Measurements from ENCODE around the gene SPEN.

Gene SPEN

GRCh38 chr1:15808955-15809354 is 38.6 kb upstream of the SPEN start:
- H3K79me2 ChIP-seq (ENCODE audit: low read length) = no peaks in the 10 kb centered on the region
- no peaks in the 10 kb centered on the region for H3K9me2 ChIP-seq (replicated peaks; ENCODE audit: insufficient read depth, low read length)
- no peaks in the 10 kb centered on the region for H3K27me3 ChIP-seq (replicated peaks; ENCODE audit: insufficient read depth, low read length)
- no peak overlapping the region for H3K27ac ChIP-seq (ENCODE audit: low read length)
- H3K9ac ChIP-seq (ENCODE audit: low read length) = no peak overlapping the region
- H2AFZ ChIP-seq (ENCODE audit: low read length) = no peak overlapping the region
- no peaks in the 10 kb centered on the region for H3F3A ChIP-seq (ENCODE audit: insufficient read depth, low read length)
- H3K36me3 ChIP-seq (replicated peaks; ENCODE audit: insufficient read depth, low read length) = no peaks in the 10 kb centered on the region
- no peak overlapping the region for H3K4me3 ChIP-seq (ENCODE audit: low read length)
- no peak for TF ChIP-seq EZH2phosphoT487 (IDR thresholded peaks at IDR 0.05; ENCODE audit: low read length)
- no peak for TF ChIP-seq EZH2 (optimal IDR thresholded peaks at IDR 0.05; ENCODE audit: low read depth, low read length)
- TF ChIP-seq CTCF (IDR thresholded peaks at IDR 0.05; ENCODE audit: low read length) = no peak
- no peaks in the 10 kb centered on the region for H3K4me1 ChIP-seq (ENCODE audit: low read length)
- DNase-seq = no peak
- H3K9me3 ChIP-seq (replicated peaks; ENCODE audit: insufficient read depth, low read length) = no peaks in the 10 kb centered on the region
- no peak overlapping the region for H3K4me2 ChIP-seq (ENCODE audit: low read depth, low read length)
- no peaks in the 10 kb centered on the region for H4K20me1 ChIP-seq (ENCODE audit: insufficient read depth, low read length)

GRCh38 chr1:15810073-15810472 is 37.4 kb upstream of the SPEN start:
- Histone ChIP-seq H3K27me3 (replicated peaks; ENCODE audit: insufficient read depth, low read length) (no peaks in the 10 kb centered on the region), H3F3A (ENCODE audit: insufficient read depth, low read length) (no peaks in the 10 kb centered on the region), H3K9ac (ENCODE audit: low read length) (no peak overlapping the region), H3K4me1 (ENCODE audit: low read length) (no peaks in the 10 kb centered on the region), H3K27ac (ENCODE audit: low read length) (no peak overlapping the region), H3K9me3 (replicated peaks; ENCODE audit: insufficient read depth, low read length) (no peaks in the 10 kb centered on the region), H3K9me2 (replicated peaks; ENCODE audit: insufficient read depth, low read length) (no peaks in the 10 kb centered on the region), H4K20me1 (ENCODE audit: insufficient read depth, low read length) (no peaks in the 10 kb centered on the region), H3K79me2 (ENCODE audit: low read length) (no peaks in the 10 kb centered on the region), H2AFZ (ENCODE audit: low read length) (no peak overlapping the region), H3K4me3 (ENCODE audit: low read length) (no peak overlapping the region), H3K36me3 (replicated peaks; ENCODE audit: insufficient read depth, low read length) (no peaks in the 10 kb centered on the region), H3K4me2 (ENCODE audit: low read depth, low read length) (no peak overlapping the region)
- TF ChIP-seq EZH2 (optimal IDR thresholded peaks at IDR 0.05; ENCODE audit: low read depth, low read length) (no peak), CTCF (IDR thresholded peaks at IDR 0.05; ENCODE audit: low read length) (no peak), EZH2phosphoT487 (IDR thresholded peaks at IDR 0.05; ENCODE audit: low read length) (no peak)
- no peak for DNase-seq

GRCh38 chr1:15816674-15817073 is 30.8 kb upstream of the SPEN start:
- no peak for DNase-seq
- Histone ChIP-seq H3K9me3 (replicated peaks; ENCODE audit: insufficient read depth, low read length) (no peaks in the 10 kb centered on the region), H3K27ac (ENCODE audit: low read length) (no peak overlapping the region), H3K4me3 (ENCODE audit: low read length) (no peak overlapping the region), H3K36me3 (replicated peaks; ENCODE audit: insufficient read depth, low read length) (no peaks in the 10 kb centered on the region), H3K27me3 (replicated peaks; ENCODE audit: insufficient read depth, low read length) (no peaks in the 10 kb centered on the region), H3K4me1 (ENCODE audit: low read length) (no peaks in the 10 kb centered on the region), H3K4me2 (ENCODE audit: low read depth, low read length) (no peak overlapping the region), H3K9me2 (replicated peaks; ENCODE audit: insufficient read depth, low read length) (no peaks in the 10 kb centered on the region), H3K9ac (ENCODE audit: low read length) (no peak overlapping the region), H2AFZ (ENCODE audit: low read length) (no peak overlapping the region), H4K20me1 (ENCODE audit: insufficient read depth, low read length) (no peaks in the 10 kb centered on the region), H3F3A (ENCODE audit: insufficient read depth, low read length) (no peaks in the 10 kb centered on the region), H3K79me2 (ENCODE audit: low read length) (no peaks in the 10 kb centered on the region)
- no peak for TF ChIP-seq EZH2phosphoT487 (IDR thresholded peaks at IDR 0.05; ENCODE audit: low read length)
- TF ChIP-seq EZH2 (optimal IDR thresholded peaks at IDR 0.05; ENCODE audit: low read depth, low read length) = no peak
- TF ChIP-seq CTCF (IDR thresholded peaks at IDR 0.05; ENCODE audit: low read length) = no peak

All from MM.1S (cell line).